A549 (cell line): ENCODE results near the gene ALOX12. TPM values are rescaled to one million over a fixed set of nuclear protein-coding genes. Genes with fewer than 3 reads are reported as not detected.

Source experiments
- ATAC-seq, 2 experiments: fragments of 200-7000 bp in 1 of 2; fragments of >200 bp in 1 of 2; cut with Nextera tagmentation in 1 of 2; cut with Tn5 transposase in 1 of 2; 3 replicates each; pipeline versions ENCODE4 v1.8.0 to v1.9.1; 2018 to 2020; ENCODE audit warnings: mild to moderate bottlenecking in 1 of 2, moderate library complexity in 1 of 2
- CTCF ChIA-PET: fragments of 300-600 bp; sonication (Branson Sonifier 250); formaldehyde crosslinking; extraction: SDS; loops from one replicate; lab custom pipeline; 2021; ENCODE audit warnings: antibody characterized with exemption, inconsistent platforms; lab: Yijun Ruan, JAX
- POLR2A ChIA-PET: fragments of 350-600 bp; formaldehyde crosslinking; extraction: SDS; loops from one replicate; lab custom pipeline; 2021; ENCODE audit warnings: antibody characterized with exemption, inconsistent platforms; lab: Yijun Ruan, JAX
- DNase-seq, 2 experiments: peaks; one replicate each; pipeline versions ENCODE4 v3.0.0 to v3.0.0-alpha.2; 2011 to 2016; ENCODE audit warnings: low read depth in 1 of 2, low spot score in 1 of 2
- FAIRE-seq: peaks from 2 replicates; lab custom pipeline; 2011; peaks lifted over from hg19 to GRCh38; lab: Jason Lieb, UNC
- H3K27ac ChIP-seq, 2 experiments: fragments of >200 bp; sonication (Bioruptor Twin); formaldehyde crosslinking; 3 replicates each; pipeline ENCODE4 v1.5.1; 2016 to 2017
- H3K4me1 ChIP-seq: fragments of >200 bp; sonication (Bioruptor Twin); formaldehyde crosslinking; 3 replicates; pipeline ENCODE4 v1.6.1; 2016
- H3K4me2 ChIP-seq: fragments of >200 bp; sonication (Bioruptor Twin); formaldehyde crosslinking; 3 replicates; pipeline ENCODE4 v1.6.1; 2016
- H3K4me3 ChIP-seq: fragments of >200 bp; sonication (Bioruptor Twin); formaldehyde crosslinking; 3 replicates; pipeline ENCODE4 v1.5.1; 2016
- H3K9me3 ChIP-seq: fragments of >200 bp; sonication (Bioruptor Twin); formaldehyde crosslinking; 3 replicates; pipeline ENCODE4 v1.6.1; 2016
- BHLHE40 ChIP-seq: IDR thresholded peaks from 2 replicates; pipeline ENCODE4 v1.6.1; 2012; ENCODE audit warnings: low read depth, low read length, inconsistent platforms
- CEBPB ChIP-seq, 2 experiments: fragments of >200 bp in 1 of 2; sonication (Bioruptor Twin) in 1 of 2; formaldehyde crosslinking in 1 of 2; IDR thresholded peaks; 2 replicates each; pipeline ENCODE4 v1.6.1; 2012 to 2016
- FOXS1 ChIP-seq: fragments of 250-450 bp; sonication (Bioruptor Pico); IDR thresholded peaks from 2 replicates; pipeline ENCODE4 v1.5.0; 2020; ENCODE audit warnings: mild to moderate bottlenecking, moderate library complexity
- HES2 ChIP-seq: fragments of >200 bp; sonication (Bioruptor Twin); formaldehyde crosslinking; IDR thresholded peaks from 2 replicates; pipeline ENCODE4 v1.6.1; 2016
- HEYL ChIP-seq: fragments of 250-450 bp; sonication (Bioruptor Pico); IDR thresholded peaks from 2 replicates; pipeline ENCODE4 v1.8.0; 2021; ENCODE audit warnings: mild to moderate bottlenecking, moderate library complexity
- HOXA7 ChIP-seq: fragments of 250-450 bp; sonication (Bioruptor Pico); IDR thresholded peaks from 2 replicates; pipeline ENCODE4 v1.5.0; 2020; ENCODE audit warnings: mild to moderate bottlenecking, moderate library complexity
- JUNB ChIP-seq: fragments of >200 bp; sonication (Bioruptor Twin); formaldehyde crosslinking; IDR thresholded peaks from 2 replicates; pipeline ENCODE4 v1.6.1; 2016
- KDM5A ChIP-seq: fragments of 200-600 bp; sonication (generic); IDR thresholded peaks from 2 replicates; pipeline ENCODE4 v1.6.1; 2016; ENCODE audit warnings: antibody characterized with exemption, mild to moderate bottlenecking
- MAX ChIP-seq: IDR thresholded peaks from 2 replicates; pipeline ENCODE4 v1.6.1; 2012
- MYC ChIP-seq: IDR thresholded peaks from 2 replicates; pipeline ENCODE4 v1.6.1; 2012; ENCODE audit warnings: mild to moderate bottlenecking, inconsistent platforms, low read length, improper control_type of control experiment, borderline replicate concordance
- PBX3 ChIP-seq: IDR thresholded peaks from 2 replicates; pipeline ENCODE4 v1.6.1; 2012
- PHF8 ChIP-seq: fragments of 200-600 bp; sonication (generic); IDR thresholded peaks from 2 replicates; pipeline ENCODE4 v1.6.1; 2016; ENCODE audit warnings: low read depth, mild to moderate bottlenecking, antibody characterized with exemption, moderate library complexity, borderline replicate concordance
- SREBF2 ChIP-seq: fragments of 450-650 bp; IDR thresholded peaks from 2 replicates; pipeline ENCODE4 v1.6.1; 2014; ENCODE audit warnings: mild to moderate bottlenecking, moderate library complexity
- TFCP2L1 ChIP-seq: fragments of 250-450 bp; sonication (Bioruptor Pico); IDR thresholded peaks from 2 replicates; pipeline ENCODE4 v1.5.0; 2021; ENCODE audit warnings: mild to moderate bottlenecking
- USF2 ChIP-seq: fragments of 450-650 bp; IDR thresholded peaks from 2 replicates; pipeline ENCODE4 v1.6.1; 2014; ENCODE audit warnings: antibody characterized with exemption
- WGBS: methylation state at CpG from one replicate; pipeline ENCODE4 v1.1.6; 2017; ENCODE audit errors: missing lambda C conversion rate; 5-methylcytosine and 5-hydroxymethylcytosine counted together
- polyA minus RNA-seq: library from RNA; depleted of rRNA, polyadenylated mRNA; stranded (reverse); fragments of >200 nt; gene quantifications from 2 replicates; pipeline ENCODE4 v1.2.3, GENCODE V29; 2011; rRNA and poly(A)+ RNA removed
- polyA plus RNA-seq, 4 experiments: library from polyadenylated mRNA; depleted of rRNA in 3 of 4; stranded (reverse); fragments of >200 nt; fragmentation: RNase III in 1 of 4; extraction: RNeasy Plus Mini Kit Qiagen cat#74134 plus additional on column Dnase treatment in 1 of 4; gene quantifications; 2 replicates in 3 of 4; 3 replicates in 1 of 4; pipeline ENCODE4 v1.2.3, GENCODE V29; 2011 to 2017

The ALOX12 gene
- not detected in 2 replicates for polyA plus RNA-seq (2011; rRNA removed)
- polyA plus RNA-seq (2012; cell fraction: cytosol; rRNA removed) = not detected in 2 replicates
- polyA plus RNA-seq (2012; cell fraction: nucleus; rRNA removed) = 0.02 TPM in 1 of 2 replicates, not detected in the other
- not detected in 3 replicates for polyA plus RNA-seq (2017; fragmentation: RNase III; extraction: RNeasy Plus Mini Kit Qiagen cat#74134 plus additional on column Dnase treatment)
- not detected in 2 replicates for polyA minus RNA-seq

- FAIRE-seq (no peak), DNase-seq (no peak), ATAC-seq (no peak)
- TF ChIP-seq SREBF2 (no peak), MAX (no peak), HEYL (CRISPR knock-in tag) (no peak), USF2 (no peak), PHF8 (no peak), FOXS1 (CRISPR knock-in tag) (no peak), KDM5A (no peak), JUNB (no peak), HOXA7 (CRISPR knock-in tag) (no peak), CEBPB (IDR thresholded peaks at IDR 0.05) (no peak), MYC (no peak)
- no peak within 1 kb of the TSS for H3K4me3 ChIP-seq
- CTCF ChIA-PET = interaction anchor here (0.9 to 5.0 kb wide), 9 partner anchors 10 to 329 kb away, joined by 3 to 44 read pairs (median 4); no protein-coding TSS in a partner anchor
- no peaks in the 10 kb centered on the region for H3K4me1 ChIP-seq
- H3K4me2 ChIP-seq = no peak within 1 kb of the TSS
- POLR2A ChIA-PET = no interaction called here
- H3K27ac ChIP-seq = no peak within 1 kb of the TSS
- 95% methylated on average over 61 of the region's 64 CpGs for WGBS
- H3K9me3 ChIP-seq = no peaks in the 10 kb centered on the region
Measured at GRCh38 chr17:6995500-6996255, at the start of gene ALOX12. TSS of gene ALOX12 (plus strand) at chr17:6996049. CDS start at chr17:6996118, 69 bp downstream.

GRCh38 chr17:6947745-6948144 is 48.1 kb upstream of the ALOX12 start:
- Histone ChIP-seq H3K9me3 (no peaks in the 10 kb centered on the region), H3K4me3 (no peak overlapping the region), H3K4me1 (no peaks in the 10 kb centered on the region), H3K27ac (no peak overlapping the region), H3K4me2 (no peak overlapping the region)
- DNase-seq (no peak), ATAC-seq (no peak), FAIRE-seq (no peak)
- no peak for TF ChIP-seq TFCP2L1 (CRISPR knock-in tag)
- WGBS = 69% methylated on average over 2 of the region's 2 CpGs
- CTCF ChIA-PET = interaction anchor here (0.6 to 1.4 kb wide), 5 partner anchors 16 to 281 kb away, joined by 3 to 5 read pairs (median 3); no protein-coding TSS in a partner anchor
- POLR2A ChIA-PET = no interaction called here

- WGBS = 43% methylated on average over 5 of the region's 5 CpGs
- ATAC-seq (no peak), FAIRE-seq (no peak), DNase-seq (no peak)
- no peaks in the 10 kb centered on the region for H3K9me3 ChIP-seq
- ChIA-PET POLR2A (no interaction called here), CTCF (interaction anchor here (0.9 kb wide), 1 partner anchor 38 kb away, joined by 3 read pairs; no protein-coding TSS in a partner anchor)
- no peak overlapping the region for H3K4me2 ChIP-seq
- no peak overlapping the region for H3K27ac ChIP-seq
- no peak for TF ChIP-seq HES2
- no peak for TF ChIP-seq USF2
- no peak for TF ChIP-seq BHLHE40
- no peak for TF ChIP-seq TFCP2L1 (CRISPR knock-in tag)
- no peak for TF ChIP-seq PBX3
- H3K4me1 ChIP-seq = no peaks in the 10 kb centered on the region
- no peak overlapping the region for H3K4me3 ChIP-seq
Measured at GRCh38 chr17:6948562-6948961, 47.3 kb upstream of the ALOX12 start.
